HG03457 (cell line): ENCODE results near the gene STXBP5.
A peak's percentile ranks its signal among the peaks of the same experiment; 100 is the strongest.

Source experiments
- ATAC-seq: cut with Tn5 transposase; IDR thresholded peaks from one replicate; pipeline ENCODE4 v1.9.1; 2021; ENCODE audit warnings: moderate number of reproducible peaks; ENCODE audit not compliant: unreplicated experiment

Gene STXBP5

DNA sequence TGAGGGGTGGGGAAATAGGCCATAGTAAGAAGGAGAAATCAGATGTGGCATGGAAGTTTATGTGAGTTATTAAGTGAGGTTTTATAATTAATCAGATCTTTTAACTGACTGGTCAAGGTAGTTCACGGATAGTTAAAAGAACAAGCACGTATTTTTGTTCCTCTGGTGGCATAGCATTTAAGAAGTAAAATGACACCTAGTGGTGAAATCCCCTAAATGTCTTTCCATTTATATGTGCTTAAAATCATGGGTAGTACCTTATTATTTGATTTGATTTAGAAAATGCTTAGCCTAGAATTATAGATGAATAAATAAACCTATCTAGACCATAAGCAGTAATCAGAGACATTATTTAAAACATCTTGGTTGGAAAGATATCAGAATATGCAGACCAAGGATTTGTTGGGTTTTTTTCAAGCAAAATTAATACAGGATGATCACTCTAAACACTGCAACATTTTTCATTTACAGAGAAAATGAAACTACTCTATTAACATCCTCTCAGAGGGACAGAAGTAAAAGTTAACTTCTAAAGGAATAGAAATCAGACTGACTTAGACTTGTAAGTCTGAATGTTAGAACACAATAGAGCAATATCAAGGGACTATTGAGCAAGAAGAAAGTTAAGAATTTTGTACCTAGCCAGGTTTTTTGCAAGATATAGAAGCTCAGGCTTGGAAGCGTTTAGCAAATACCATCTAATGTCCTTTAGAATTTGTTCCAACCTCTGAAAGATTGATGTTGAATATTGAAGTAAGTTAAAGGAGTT is 81.1 kb downstream of the STXBP5 start:
- no peak for ATAC-seq

DNA sequence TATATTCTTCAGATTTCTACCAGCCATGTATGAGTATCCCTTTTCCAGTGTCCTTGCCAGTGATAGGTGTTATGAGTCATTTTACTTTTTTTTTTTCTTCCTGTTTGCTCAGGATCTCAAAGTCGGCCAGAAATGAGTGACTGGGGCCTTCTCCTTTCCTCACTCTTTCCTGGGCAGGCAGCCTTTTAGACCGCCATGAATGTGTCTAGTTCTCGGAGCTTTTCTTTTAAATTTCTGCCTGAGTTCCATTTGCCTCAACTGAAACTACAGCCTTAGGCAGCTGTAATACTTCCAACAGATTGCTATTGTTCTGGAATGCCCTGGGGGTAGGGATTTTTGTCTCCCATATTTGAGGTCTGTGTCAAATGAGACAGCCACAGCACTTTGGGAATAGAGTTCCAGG is 83.7 kb downstream of the STXBP5 start:
- ATAC-seq = no peak

DNA sequence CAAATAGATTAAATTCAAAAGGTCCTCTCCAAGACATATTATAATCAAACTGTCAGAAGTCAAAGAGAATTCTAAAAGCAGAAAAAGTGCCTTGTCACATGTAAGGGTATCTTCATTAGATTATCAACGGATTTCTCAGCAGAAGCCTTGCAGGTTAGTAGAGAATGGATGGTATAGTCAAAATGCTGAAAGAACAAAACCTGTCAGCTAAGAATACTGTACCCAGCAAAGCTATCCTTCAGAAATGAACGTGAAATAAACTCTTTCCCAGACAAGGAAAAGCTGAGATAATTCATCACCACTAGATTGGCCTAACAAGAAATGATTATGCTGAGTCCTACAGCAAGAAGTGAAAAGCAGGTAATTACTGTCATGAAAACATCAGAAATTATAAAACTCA is 92.9 kb downstream of the STXBP5 start:
- no peak for ATAC-seq

DNA sequence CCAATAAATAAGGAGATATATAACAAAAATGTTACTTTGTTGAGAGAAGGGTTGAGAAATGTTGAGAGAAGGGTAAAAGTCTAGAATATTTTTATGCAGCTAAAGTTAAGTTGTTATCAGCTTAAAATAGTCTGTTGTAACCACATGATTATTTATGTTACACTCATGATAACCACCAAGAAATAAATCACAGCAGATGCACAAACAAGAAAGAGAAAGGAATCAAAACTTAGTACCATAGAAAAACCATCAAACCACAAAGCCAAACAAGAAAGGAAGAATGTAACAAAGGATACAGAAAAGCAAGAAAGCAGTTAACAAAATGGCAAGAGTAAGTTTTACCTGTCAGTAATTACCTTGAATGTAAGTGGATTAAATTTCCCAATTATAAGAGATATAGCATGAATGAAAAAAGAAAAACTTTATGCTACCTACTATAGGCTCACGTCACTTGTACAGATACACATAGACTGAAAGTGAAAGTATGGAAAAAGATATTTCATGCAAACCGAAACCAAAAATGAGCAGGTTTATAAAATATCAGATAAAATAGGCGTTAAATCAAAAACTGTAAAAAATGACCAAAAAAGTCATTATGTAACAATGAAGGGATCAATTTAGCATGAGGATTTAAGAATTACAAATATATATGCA is 93.6 kb downstream of the STXBP5 start:
- ATAC-seq = no peak

DNA sequence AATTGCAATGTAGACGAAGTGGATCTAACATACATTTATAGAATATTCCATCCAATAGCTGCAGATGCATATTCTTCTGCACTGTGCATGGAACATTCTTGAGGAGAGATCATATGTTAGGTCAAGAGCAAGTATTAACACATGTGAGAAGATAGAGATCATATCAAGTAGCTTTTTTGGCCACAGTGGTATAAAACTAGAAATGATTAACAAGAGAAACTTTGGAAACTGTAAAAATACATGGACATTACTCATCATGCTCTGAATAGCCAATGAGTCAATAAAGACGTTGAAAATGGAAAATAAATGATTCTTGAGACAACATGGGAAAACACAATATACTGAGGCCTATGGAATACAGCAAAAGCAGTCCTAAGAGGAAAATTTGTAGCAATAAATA is 94.2 kb downstream of the STXBP5 start:
- no peak for ATAC-seq

DNA sequence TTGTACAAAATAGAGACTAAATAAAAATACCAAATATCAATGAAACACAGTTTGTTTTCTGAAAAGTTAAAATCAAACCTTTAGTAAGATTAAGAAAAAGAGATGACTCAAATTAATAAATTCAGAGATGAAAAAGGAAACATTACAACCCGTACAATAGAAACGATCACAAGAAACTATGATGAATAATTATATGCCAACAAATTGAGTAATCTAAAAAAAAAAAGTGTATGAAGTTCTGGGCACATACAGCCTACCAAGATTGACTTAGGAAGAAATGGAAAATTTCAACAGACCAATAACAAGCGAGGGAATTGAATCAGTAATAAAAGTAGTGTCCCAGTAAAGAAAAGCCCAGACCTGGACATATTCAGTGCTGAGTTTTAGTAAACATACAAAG is 94.8 kb downstream of the STXBP5 start:
- ATAC-seq = no peak

DNA sequence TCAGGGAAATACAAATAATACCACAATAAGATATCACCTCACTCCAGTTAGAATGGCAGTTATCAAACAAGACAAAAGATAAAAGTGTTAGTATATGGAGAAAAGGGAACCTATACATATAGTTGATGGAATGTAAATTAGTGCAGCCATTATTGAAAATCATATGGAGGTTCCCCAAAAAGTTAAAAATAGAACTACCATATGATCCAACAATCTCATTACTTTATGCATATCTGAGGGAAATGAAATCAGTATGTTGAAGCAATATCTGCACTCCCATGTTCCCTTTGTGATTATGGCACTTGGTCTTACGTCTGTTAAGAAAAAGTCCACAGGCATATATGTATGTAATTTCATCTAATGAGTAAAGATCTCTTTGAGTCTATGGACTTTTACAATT is 96.9 kb downstream of the STXBP5 start:
- no peak for ATAC-seq

DNA sequence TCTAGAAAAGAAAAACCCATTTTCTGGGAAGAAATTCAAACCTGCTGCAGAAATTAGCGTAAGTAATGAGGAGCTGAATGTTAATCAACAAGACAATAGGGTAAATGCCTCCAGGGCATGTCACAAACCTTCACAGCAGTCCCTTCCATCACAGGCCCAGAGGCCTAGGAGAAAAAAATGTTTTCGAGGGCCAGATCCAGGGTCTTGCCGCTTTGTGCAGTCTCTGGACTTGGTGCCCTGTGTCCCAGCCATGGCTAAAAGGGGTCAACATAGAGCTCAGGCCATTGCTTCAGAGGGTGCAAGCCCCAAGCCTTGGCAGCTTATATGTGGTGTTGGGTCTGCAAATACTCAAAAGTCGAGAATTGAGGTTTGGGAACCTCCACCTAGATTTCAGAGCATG is 99.8 kb downstream of the STXBP5 start:
- no peak for ATAC-seq

DNA sequence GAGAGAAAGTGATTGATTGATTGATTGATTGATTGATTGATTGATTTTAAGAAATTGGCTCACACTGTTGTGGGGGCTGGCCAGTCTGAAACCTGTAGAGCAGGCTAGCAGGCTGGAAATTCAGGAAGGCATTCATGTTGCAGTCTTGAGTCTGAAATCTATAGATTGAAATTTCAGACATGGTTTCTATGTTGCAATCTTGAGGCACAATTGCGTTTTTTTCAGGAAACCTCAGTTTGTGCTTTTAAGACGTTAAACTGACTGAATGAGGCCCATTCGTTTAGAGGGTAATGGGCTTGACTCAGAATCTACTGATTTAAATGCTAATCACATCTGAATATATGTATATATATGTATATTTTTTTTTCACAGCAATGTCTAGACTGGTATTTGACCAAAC is 106.3 kb downstream of the STXBP5 start:
- no peak for ATAC-seq

DNA sequence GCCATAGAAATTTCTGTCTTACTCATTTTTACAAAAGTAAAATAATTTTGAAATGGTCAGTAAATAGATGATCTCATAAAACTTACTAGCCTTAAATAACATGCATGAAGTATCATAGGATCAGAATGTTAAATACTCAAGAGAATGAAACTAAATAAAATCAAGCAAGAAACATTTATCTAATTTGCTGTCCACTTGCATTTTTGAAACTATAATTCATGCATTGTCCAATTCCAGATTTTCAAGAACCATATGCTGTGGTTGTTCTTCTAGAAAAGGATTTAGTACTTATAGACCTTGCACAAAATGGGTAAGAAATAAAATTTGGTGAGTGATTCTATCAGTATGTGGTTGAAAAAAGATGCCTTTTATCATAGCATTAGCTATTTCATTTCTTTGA is 107.0 kb downstream of the STXBP5 start:
- no peak for ATAC-seq

DNA sequence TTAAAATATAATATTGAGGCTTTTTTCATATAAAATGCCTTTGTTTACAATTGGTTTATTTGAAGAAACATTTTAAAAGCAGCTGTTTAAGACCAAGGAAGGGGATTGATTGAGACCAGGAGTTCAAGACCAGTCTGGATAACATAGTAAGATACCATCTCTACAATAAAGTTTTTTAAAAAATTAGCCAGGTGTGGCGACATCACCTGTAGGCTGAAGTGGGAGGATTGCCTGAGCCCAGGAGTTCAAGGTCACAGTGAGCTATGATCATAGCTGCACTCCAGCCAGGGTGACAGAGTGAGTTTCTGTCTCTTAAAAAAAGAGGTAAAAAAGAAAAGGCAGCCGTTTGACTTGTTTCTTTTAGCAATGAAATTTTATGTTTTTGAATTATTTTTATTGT is 117.0 kb downstream of the STXBP5 start:
- no peak for ATAC-seq

DNA sequence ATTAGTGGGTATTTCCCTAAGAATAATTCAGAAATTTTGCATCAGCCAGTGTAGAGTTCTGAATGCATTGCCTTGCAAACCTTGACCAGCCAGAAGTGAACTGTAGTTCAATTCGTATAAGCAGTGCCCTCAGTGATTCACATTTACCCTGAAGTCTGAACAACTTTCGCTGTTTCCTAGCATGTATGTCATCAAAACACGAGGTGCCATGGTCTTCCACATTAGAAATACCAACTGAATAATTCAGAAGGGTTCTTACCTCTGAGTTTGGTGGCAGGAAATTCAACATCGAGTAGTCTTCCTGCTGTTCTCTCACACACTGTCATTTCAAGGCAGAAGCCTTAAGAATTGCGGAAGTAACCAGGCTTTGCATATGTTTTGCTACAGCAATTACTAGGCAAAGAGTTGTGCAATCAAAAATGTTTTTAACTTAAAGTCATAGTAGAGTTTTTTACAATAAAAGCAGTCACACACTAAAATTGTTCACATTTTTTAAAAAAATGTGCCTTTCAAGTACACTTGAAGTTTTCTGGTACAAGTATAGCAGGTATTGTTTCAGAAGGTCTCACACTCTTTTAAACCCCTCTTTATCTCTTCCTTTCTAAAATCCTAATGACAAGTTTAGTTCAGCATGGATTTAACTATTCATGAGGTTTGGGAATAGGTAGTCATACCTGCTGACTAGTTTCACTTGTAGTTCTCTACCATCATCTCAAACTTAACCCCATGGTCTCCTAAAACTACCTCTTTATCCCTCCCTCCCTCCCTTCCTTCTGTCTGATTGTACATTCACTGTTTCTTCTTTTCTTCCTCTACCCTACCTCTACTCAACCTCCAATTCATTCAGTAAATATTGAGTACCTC is 118.3 kb downstream of the STXBP5 start:
- ATAC-seq = peak; percentile 97

DNA sequence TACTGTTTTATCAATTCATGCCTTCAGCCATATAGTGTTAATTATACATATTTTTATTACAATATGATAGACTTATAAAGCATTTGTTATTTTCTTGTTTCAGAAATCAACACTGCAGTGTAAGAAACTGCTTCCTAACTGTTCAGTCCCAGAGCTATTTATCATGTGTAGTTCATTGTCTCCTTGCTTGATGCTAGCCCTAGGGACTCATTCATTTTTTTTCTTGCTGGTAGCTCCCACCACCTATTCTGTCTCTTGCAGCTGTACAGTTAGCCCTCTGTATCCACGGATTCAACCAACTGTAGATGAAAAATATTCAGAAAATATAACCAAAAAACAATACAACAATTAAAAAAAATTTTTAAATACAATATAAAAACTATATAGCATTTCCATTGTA is 121.3 kb downstream of the STXBP5 start:
- ATAC-seq = no peak

DNA sequence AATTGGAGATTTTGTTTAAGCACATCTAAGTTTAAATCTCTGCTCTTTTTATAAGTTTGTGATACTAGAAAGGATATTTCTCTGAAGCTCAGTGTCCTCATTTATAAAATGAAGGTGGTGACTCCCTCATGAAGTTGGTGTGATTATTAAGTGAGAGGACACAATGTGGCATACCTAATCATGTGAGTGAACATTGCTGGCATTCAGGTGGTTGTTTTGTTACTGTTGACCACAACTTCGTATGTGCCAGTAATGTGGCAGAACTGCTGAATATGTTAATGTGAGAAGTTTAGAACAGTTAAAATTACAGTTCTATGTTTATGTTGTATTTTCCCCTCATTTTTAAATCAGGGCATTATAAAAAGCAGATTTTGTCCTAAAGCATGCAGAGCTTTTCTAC is 127.2 kb downstream of the STXBP5 start:
- no peak for ATAC-seq

DNA sequence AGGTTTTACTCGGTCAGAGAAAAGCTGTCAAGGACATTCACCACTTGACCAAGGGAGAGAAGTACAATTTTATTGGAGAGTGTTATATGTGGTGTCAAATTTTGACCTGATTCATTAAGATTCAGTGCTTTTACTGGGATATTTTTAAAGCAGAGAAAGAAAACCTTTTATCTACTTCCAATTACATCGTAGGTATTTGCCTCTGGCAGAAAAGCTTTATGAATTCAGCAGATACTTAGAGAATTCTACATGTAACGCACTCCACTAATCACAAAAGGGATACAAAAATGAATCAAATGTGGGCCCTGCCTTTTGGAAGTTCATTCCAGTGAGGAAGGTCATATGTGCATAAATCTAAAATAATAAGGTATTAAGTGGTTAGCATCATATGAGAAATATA is 133.7 kb downstream of the STXBP5 start:
- ATAC-seq = no peak

DNA sequence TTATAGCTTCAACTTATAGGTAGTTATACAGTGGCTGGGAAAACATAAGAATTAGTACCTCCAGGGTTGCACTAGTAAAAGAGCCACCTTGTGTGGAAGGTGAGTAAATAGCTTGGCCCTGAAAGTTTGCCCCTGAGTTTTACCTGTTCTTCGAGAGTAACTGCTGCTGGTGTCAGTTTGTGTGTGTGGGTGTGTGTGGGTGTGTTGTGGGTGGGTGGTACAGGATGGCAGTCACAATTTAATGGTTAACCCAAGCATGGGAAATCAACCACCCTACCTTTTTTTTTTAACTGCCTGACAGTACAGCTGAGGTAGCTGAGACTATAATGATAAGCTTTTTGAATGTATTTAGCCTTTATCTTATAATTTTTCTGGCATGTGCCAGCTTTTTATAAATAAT is 137.3 kb downstream of the STXBP5 start:
- no peak for ATAC-seq

DNA sequence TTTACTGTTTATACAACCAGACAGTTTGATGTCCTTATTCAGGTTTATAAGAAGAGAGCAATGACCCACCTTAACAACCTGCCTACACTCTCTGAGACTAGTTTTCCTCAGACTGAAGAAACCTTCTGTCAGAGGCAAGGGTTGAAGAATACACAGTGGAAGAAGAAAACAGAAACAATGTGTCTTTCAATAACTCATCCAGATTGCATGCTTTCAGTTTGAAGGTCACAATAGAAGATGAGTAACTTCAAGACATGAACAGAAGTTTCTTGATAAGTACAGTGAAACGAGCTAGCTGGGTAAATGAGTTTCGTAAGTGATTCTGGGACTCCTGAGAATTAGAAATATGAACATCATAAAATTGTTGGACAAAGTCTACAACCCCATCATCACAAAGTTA is 141.7 kb downstream of the STXBP5 start:
- no peak for ATAC-seq

DNA sequence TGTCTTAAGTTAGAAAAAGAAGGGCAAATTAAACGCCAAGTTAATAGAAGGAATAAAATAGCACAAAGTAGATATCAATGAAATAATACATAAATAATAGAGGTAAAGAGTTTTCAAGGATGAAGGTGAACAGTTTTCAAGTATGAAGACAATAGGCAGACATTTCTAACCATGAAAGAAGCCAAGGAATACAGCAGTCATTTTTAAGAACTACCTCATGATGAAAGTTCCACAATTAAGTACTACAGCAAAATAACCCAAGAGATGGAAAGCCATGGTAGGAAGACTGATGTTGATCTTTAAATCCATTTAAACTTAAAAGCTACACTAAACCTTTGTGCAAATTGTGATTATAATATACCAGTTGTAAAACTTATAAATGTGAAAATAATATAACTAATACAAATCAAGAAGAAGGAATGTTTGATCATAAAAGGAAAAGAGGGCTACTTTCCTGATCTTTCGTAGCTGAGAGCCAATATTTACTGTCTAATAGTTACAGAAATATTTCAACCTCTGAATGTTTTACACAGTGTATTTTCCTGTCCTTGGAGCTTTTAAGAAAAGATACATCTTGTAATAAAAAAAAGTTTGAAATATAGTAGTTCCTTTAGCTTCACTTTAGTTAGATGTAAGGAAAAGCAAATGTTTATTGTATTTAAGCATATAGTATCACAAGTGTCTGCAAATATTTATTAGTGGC is 143.1 kb downstream of the STXBP5 start:
- ATAC-seq = no peak

DNA sequence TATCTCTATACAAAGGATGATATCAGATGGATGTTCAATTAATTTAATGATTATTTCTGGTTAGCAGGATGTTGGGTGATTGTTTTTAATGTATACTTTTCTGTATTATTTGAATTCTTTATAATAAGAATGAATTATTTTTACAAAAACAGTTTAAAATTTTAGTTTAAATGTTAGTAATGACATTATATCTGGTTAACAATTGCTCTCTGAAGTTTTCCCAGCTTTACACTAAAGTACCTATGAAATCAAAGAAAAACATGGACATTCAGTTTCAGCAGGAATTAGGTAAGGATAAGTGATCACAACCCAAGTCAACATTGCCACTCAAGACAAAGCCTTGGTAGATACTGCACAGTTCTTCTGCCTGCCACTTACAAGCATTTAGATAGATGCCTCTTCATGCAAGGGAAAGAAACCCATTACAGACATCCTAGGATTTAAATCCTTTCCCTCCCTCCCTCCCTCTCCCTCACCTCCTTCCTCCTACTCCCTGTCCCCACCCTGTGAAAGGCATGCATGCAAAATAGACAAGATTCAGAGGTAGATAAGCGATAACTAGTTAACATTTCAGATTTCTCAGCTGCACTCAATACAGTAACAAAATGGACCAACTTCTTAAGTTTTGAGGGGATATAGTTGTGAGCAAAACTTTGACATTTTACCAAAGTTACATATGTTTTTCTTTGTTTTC is 143.8 kb downstream of the STXBP5 start:
- ATAC-seq = no peak

DNA sequence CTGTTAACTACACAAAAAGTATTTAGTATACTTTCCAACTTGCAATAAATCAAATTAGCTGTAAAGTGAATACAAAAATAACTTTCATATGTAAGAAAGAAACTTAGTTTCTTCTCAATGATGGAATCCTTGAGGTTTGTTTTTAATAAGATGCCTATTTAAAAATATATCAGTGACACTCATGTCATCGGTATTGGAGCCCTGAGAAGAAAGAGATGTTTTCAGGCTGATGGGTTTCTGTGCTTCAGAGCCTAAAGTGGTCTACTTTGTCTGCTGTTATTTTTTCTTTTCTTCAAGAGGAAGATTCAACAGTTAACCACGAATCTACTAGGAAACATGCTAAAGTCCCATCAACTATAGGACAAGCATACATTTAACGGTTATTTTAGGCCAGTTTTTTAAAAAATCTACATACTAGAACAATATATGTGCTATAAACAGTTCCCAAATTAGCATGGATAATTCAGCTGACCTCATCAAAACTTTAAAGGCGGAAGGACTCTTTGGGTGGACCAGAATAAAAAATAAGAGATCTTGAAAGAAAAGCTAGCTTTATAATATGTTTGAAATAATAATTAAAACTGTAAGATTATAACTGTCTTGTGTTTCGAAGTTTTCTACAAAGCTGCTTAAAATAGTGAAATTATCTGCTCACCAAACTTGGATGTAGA is 157.2 kb downstream of the STXBP5 start:
- ATAC-seq = no peak
